NOMO-1 (cell line): ENCODE measurements around the gene ART4.

Source experiments
- DNase-seq, 2 experiments: peaks; one replicate each; lab custom pipeline; 2025; ENCODE audit not compliant: unreplicated experiment in 2 of 2; lab: John Stamatoyannopoulos, UW

Gene ART4

DNA sequence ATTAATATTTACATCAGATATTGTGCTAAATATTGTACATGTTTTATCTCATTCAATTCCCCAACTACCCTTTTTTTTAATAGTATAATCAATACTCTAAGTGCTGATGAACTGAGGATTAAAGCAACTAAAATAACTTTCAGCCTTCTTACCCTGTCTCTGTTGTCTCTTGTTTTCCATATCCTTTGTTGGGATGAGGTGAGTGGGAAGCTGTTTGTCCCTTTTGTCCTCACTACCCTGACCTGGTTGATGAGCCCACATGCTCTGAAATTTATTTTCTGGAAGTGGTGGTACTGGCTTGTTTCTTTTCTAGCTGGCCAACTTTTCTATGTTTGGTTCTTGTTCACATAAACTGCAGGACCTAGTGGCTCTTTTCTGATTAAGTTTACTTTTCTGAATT, 9.6 kb upstream of the ART4 start:
- no peak for DNase-seq

DNA sequence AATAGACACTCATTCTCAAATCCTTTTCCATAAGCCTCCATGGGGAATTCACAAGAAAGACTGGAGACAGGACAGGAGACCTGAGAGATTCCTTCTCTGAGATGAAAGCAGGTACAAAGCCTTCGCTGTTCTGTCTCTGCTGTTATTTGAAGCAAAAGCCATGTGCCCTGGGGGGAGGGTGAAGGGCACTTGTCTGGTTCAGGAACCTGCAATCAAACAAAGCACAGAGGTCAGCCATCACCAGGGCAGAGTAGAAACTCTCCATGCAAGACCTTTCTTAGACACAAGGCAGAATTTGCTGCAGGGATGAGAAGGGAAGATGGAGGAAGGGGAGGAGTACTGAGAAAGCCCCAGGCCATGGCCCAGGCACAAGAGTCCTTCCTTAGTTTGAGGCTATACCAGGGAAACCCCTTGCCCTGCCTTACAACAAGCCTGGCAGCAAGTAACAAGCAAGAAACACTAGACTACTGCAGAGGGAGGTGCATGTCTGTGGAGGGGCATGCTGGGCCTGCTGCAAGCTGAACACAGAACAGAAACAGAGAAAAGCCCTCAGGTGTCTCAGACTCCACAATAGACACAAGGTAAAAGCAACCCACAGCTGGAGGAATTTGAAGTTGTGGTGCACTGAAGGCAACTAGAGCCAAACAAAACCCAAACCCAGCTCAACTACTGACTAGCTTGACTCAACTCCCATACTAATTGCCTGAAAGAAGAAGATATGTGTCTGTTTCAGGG, 7.8 kb upstream of the ART4 start:
- no peak for DNase-seq

DNA sequence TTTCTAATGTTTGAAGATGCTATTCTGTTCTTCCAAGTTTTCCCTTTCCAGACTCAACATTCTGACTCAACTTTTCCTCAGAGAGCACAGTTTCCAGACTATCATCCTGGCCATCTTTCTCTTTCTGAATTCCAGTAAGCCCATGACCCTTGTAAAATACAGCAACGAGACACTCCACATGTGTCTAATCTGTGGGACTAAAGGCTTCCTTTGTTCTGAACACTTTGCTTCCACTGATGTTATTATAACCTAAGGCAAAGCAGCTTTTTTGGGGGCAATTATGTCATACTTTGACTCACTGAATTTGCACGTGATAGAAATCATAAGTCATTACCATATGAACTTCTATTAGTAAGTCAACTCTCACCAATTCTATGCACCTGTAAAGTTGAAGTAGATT, 6.3 kb upstream of the ART4 start:
- DNase-seq: no peak

DNA sequence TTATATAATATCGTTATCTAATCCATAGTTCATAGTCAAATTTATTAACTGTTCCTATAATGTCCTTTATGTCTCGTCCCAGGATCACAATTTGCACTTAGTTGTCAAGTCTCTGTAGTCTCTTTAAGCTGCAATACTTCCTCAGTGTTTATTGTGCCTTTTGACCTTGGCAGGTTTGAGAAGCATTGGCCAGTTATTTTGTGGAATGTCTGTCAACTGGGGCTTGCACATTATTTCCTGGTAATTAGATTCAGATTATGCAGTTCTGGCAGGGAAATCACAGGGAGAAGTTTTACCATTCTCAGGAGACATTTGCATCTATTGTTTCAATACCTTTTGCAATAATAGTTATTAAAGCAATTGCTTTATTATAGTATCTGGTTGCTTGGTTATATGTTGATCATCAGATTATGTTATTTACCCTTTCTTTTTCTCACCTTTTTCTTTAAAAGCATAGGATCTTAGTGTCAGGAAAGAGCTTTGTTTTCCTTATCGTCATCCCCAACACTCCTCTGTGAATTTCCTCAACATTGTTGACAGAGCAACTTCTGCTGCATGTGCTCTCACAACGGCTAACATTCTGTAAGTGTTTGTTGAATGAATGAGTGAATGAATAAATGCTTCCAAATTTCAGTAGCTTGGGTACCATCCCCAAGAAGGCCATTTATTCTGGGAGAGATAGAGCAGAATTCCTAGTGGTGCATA, 3.7 kb upstream of the ART4 start:
- no peak for DNase-seq

DNA sequence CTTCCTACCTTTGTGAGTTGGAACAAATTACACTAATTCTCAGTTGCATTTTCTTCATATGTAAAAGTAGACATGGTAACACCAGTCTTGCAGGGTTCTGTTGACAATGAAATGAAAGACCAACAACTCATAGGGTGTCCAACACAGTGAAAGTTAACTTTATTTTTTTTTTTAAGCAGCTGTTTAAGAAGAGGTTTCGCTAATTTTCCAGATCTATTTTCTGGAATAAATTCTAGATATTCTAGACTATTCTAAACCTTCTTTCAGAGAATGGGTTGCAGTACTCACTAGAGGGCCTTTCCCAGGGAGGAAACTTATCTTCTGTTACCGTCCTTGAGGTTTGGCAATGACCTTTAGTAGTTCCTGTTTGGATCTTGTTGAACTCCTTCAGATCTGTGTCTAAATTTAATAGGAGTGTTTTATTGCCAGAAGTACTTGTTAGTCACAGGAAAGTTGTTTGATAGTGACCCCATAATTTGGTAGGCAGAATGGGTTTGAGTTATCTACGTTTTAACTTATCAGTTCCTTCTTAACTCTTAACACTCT, 2.8 kb upstream of the ART4 start:
- DNase-seq: peak; percentile 8 to 47

DNA sequence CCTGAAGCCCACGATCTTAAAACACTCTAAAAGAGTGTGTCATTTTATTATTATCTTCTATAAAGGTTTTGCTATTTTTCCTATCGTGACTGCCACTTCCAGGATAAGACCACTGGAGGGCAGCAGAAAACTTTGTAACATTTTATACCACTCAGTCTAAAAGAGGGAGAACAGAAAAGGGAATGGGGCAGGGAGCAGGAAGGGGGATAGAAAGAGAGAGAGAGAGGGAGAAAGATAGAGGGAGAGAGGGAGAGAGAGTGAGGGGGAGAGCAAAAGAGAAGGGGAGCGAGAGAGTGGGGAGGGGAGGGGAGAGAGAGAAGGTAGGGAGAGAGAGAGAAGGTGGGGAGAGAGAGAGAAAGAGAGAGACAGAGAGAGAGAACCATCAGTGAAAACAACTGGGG, 2.0 kb upstream of the ART4 start:
- peak in 1 of 2 experiments; percentile 33 for DNase-seq

DNA sequence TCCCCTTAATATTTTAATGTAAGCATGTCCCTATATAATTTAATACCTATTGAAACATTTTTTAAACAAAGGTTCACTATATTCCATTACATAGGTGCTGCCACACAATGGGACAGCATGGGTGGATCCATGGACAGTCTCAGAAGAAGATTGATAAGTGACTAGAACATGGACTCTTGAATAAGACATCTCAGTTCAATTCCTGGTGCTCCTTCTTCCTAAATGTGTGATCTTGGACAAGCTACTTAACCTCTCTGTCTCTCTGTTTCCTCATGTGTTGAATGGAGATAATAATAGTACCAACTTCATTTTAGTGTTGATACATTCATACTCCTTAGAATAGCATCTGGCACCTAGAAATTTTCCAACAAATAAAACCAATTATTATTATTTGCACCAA, 1.1 kb upstream of the ART4 start:
- no peak for DNase-seq

DNA sequence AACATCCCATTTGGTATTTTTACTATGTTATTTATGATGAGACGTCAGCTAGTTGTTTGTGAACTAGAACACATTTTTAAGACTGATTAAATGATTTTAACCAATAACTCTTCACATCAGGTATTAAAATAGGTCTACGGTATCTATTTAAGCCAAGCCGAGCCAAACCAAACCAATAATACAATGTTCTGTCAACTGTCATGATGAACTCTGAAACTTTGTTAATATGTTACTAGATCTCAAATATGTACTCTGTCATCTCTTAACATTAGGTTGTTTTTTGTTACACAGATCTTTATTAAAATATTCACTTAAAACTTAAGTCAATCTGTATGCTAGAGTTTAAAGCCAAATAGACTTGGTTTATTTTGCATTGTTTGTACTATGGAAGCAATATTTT, 1.0 kb downstream of the ART4 start:
- DNase-seq: no peak

DNA sequence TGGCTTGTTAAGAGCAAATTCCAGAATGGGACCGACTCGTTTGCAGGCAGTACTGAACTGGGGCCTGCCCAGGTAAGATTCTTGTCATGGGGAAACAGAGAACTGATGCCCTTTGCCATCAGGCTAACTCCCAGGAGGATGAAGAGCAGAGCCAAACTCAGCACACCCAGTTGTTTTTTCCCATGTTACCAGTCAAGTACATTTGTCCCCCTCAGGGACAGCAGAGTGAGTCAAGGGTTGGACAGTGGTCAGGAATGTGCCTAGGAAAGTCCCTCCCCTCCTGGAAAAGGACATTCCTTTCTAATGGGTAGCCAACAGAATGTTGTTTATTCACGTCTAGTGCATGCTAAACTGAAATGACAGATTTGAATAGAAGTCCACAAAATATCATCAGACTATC, 1.6 kb downstream of the ART4 start:
- no peak for DNase-seq

DNA sequence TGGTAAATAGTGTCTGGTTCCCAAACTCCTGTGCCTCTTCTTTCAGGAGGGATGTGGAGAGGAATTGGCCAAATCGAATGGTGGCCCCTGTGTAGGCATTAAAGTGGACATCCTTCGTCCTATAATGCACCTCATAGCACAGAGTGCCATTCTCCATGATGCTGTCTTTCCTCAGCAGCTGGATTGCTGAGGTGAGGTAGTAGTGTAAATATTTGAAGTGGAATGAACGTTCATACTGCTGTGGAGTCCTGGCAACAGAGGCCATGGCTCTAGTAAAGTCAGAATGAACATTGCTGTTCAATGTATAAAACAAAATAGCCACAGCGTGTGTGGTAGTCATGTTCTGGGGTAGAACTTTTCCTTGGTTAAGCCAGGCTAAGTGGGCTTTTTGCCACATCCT, 2.7 kb downstream of the ART4 start:
- no peak for DNase-seq

DNA sequence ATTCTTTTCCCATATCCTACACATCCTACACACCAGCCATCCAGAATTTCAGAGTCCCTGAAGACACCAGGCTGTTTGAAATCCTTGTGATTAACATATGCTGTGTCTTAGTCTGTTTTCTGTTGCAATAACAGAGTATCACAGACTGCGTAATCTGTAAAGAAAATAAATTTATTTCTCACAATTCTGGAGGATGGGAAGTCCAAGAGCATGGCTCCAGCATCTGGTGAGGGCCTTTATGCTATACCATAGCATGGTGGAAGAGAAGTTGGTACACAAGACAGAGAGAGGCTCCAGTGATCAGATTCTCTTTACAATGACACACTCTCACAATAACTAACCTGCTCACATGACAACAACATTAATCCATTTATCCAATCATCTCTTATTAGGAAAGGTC, 4.1 kb downstream of the ART4 start:
- DNase-seq: no peak

DNA sequence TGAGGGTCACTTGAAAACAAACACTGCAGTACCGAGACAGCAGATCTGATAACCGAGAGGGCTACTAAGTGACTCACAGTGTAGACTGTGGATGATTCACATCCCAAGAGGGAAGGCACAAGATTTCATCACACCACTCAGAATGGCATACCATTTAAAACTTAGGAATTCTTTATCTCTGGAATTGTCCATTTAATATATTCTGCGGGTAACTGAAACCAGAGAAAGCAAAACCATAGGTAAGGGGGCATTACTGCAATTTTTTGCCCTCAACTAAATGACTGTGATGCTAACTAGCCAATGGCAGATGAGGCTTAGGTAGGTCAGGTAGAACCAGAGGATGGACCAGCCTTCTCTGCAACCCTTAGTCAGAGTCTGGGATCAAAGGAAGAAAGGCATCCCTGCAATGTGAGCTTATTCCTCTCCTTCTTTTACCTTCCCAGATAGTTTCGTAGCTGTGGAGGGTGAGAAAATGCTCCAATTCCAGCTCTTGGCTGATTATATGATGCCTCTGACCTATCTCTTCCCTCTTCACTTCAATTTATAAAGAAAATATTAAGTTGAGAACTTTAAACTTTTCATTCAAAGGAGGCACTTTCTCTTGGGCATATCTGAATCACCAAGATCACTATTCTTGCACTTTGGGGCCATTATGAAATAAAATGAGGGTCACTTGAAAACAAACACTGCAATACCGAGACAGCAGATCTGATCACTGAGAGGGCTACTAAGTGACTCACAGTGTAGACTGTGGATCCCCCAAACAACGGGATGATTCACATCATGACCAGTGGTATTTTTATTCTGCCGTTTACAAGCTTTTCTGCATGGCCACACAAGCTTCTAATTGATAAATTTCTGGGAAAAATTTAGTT, 6.8 kb downstream of the ART4 start:
- no peak for DNase-seq

DNA sequence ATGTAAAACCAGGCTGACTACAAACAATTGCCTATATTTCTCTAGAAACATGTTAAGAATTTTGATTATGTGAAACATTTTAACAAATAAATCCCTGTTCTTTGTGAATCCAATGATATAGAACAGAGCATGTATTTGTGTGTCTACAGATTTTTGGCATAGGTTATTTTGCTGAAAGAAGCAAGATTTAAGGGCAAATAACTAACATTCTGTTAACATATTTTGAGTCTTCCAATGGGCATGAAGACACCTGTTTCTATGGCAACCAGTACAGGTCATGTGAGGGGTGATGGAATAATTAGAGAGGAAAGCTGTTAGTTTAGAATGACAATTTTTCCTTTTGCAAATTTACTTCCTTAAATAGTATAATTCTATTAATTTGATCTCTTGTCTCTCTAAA, 8.8 kb downstream of the ART4 start:
- no peak for DNase-seq

DNA sequence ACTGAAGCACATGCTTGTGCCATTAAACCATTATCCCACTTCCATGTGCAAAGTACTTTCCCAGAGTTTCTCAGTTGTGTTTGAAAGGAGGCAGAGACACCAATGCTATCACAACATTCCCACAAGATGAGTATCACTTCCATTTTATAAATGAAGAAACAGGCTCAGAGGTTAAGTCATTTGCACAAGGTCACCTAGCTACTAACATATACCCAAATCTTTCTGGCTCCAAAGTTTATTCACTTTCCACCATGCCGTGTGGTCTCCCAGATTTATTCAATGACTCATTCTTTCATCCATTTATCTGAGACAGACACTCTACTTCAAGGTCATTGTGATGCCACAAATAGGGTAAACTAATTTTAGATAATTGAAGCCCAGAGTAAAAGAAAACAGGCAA, 9.4 kb downstream of the ART4 start:
- no peak for DNase-seq

DNA sequence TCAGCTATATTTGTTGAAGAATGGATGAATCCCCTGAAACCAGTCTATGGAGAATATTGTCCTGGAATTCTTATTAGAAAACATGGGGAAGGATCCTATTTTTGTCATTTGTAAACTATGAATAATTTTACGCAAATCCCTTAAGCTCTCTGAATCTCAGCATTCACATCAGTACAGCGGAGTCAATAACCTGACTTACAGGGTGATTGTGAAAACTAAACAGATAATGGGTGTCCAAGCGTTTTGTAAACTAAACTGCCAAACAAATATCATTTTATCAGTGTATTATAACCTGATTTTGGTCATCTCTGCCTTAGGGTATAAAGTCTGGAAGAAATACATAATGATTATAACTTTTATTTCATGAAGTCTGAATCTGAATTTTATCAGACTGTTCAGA, 10.0 kb downstream of the ART4 start:
- DNase-seq: no peak

DNA sequence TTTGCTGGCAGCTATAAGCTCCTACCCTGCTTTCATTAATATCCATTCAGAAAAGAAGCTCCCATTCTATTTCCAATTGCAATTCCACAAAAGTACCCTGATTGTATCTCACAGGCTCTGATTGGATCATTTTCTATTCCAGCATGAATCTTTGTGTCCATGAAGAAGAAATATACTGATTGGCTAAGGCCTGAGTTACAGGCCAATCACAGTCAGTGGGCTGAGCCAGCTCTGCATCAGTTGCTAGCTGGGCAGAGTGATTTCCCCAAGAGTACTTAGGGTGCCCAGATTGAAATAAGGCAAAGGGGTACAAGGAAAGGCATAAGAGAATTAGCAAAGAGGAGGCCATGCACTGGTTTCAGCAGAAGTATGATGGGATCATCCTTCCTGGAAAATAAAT, 14.4 kb downstream of the ART4 start:
- no peak for DNase-seq

DNA sequence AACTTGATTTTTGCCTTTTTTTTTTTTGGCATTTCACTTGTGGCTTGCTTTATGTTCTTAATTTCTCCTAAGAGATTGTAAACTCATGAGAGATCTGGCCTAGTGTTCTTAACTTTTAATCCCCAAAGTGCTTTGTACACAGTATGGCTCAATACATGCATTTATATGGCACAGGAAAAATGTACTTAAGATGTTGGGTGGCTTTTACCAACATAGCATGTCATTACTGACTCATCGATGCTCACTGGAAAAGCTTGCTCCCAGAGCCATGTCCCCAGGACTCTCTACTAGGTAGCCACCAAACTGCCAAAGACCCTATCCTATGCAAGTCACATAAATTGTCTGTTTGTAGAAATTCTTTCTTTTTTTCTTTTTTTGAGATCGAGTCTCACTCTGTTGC, 16.3 kb downstream of the ART4 start:
- no peak for DNase-seq

DNA sequence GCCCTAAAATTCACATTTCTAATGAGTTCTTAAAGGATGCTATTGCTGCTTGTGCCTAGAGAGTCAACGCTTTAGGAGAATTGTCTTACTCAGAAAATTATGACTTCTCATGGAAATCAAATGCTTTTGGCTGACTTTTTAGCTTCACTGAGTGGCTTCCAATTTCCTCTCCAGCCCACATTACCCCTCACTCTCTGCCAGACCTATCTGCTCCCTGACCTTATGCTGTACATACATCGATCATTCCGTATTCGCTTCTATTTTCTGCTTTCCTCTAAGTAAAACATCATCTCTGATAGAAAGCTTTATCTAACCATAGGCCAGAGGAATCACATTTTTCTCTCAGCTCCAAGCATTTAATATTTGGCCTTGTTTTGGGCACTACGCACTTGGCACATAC, 16.8 kb downstream of the ART4 start:
- DNase-seq: no peak

DNA sequence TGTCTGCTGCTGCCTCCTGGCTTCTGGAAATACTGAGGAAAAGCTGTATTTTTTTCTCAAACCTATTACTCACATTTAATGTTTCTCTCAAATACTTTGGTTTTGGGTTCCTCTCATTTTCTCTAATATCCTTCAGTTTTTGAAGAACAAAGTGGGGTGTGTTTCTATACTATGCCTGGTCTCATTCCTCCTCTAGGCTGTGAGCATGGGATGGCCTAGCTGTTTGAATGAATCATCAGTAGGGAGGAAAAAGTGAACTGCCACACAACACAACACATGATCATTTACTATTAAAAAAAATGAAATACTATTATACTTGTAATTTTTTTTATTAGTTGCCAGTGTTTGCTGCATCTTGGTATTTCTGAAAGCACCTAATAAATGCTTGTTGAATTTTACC, 18.1 kb downstream of the ART4 start:
- DNase-seq: no peak

DNA sequence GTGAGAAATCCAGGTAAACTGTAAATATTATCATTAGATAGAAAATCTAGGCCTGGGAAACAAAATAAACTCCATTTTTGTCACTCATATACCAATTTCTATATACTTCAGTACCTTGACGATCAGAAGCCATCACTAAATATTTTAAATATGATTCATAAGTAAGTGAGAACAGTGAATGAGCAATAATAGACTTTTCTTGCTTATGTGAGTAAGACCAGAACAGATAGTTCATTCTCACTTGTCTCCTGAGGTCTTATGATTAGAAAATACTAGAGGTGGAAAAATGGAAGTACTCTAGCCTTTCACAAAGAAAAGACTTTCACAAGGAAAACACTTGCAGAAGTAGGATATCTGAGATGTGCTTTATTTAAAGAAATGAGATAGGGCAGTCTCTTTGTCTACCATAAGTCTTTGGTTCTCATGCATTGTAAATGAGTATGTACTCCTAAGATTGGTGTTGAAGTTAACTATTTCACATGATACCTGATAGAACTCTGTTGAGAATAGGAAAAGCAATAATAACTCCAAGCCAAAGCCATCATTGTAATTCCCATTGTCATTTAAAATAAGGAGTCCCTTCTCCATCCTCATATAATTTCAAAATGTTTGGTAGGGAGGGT, 19.2 kb downstream of the ART4 start:
- DNase-seq: no peak

DNA sequence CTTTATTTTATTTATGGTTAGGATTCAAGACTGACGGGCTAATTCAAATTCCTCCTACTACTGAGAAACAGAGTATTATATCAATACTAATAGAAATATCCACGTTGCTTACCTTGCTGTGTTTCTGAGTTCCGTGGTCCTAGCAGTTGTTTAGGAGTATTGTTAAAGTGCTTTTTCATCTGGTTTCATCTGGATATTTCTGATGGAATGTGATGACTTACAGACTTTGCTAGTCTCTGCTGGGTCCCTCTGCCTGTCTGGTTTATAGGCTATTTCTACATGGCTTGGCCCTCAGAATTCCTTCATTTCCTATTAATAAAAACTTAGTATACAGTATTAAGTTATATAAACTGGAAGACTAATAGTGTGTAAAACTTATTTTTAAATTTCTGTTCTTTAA, 29.3 kb downstream of the ART4 start, which contains the start of gene SMCO3:
Gene SMCO3, minus strand, starts transcription at position 169 of the 400 bp plus-strand sequence. CDS start 7,502 bp downstream, outside the sequence.
- no peak for DNase-seq
